HL-60/S4 (cell line): ENCODE data around the gene BAMBI.

Experiments
- in situ Hi-C: fragments of 300-500 bp; cut with MboI; formaldehyde crosslinking; loops from 2 replicates; pipeline ENCODE4 v1.14.3; 2022; ENCODE audit warnings: low sequenced_read_pairs

The BAMBI gene, protein sequence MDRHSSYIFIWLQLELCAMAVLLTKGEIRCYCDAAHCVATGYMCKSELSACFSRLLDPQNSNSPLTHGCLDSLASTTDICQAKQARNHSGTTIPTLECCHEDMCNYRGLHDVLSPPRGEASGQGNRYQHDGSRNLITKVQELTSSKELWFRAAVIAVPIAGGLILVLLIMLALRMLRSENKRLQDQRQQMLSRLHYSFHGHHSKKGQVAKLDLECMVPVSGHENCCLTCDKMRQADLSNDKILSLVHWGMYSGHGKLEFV

GRCh38 chr10:28676968-28677887 is at the start of gene BAMBI:
Gene BAMBI, plus strand, starts transcription at chr10:28677521. Its CDS starts 377 bp downstream, at chr10:28677898.
- in situ Hi-C loops = no loop called here

DNA sequence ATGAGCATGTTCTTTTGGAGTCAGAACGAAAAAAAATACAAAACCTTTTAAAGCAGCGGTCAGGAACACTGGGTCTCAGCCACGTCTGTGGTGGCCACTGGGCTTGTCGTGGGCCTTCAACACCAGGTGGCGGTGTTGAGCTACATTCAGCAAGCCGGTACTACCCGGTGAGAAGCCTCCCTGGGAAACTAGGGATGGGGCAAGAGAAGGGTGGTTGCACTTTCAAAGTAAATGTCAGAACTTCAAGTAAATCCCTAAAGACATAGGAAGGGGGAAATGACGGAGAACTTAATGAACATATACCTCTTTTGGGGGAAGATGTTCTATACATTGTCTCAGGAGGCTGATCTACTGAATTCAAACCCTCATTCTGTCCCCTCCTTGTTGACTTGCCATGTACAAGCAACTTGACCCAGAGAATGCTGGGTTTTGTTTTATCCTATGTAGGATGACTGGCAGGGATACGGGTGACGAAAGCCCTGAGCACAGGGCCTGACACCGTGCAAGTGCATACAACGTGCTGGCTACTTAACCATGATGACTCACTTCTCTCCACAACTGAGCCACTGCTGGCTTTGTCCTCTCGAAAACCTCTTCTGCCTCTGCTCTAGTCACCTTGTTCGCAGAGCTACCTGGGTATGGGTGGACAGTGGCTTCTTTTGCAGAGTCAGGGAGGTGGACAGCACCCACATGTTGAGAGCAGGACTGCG is 49.0 kb upstream of the BAMBI start:
- in situ Hi-C loops = no loop called here

GRCh38 chr10:28631896-28632583 is 45.3 kb upstream of the BAMBI start:
- in situ Hi-C loops = no loop called here

- in situ Hi-C loops = no loop called here
Measured at GRCh38 chr10:28632584-28632945, 44.8 kb upstream of the BAMBI start.

DNA sequence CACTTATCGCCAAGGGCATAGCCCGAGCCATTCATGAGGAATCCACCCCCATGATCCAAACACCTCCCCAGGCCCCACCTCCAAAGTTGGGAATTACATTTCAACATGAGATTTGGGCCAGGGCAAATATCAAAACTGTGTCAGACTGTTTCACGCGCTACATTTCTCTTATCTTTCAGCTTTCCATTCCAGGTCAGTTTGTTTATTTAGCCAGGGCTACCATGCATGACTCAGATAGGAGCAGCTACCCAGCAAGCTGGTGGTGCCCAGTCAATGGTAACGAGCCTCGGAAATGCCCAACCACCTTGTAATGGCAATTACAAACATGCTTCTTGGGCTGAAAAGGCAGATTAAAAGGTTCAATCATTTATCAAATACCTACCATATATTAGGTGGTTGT is 43.6 kb upstream of the BAMBI start:
- in situ Hi-C loops = no loop called here

- in situ Hi-C loops = no loop called here
Measured at GRCh38 chr10:28637346-28637745, 40.0 kb upstream of the BAMBI start.

DNA sequence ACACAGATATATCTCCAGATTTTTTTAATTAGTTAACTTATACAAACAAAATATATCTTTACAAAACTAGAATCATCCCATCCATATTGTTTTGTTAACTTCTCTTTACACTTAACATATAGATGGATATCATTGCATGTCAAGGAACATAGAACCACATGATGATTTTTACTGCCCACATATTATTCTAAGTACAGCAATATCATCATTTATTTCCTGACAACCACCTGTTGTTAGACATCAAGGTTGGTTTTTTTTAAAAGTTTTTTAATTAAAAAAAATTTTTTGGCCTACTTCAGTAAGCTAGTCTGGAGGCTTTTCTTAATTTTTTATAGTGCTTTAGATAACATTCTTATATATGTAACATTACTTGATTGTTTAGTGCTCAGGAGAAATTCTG is 38.9 kb upstream of the BAMBI start:
- in situ Hi-C loops = no loop called here

- in situ Hi-C loops = no loop called here
Measured at GRCh38 chr10:28640551-28640950, 36.8 kb upstream of the BAMBI start.

GRCh38 chr10:28644647-28645046 is 32.7 kb upstream of the BAMBI start:
- in situ Hi-C loops = no loop called here

- in situ Hi-C loops = loop anchor here (25.0 kb wide), 1 partner anchor 660 kb away; no protein-coding TSS in a partner anchor
Measured at GRCh38 chr10:28652106-28652505, 25.2 kb upstream of the BAMBI start.

GRCh38 chr10:28652703-28653102 is 24.6 kb upstream of the BAMBI start:
- in situ Hi-C loops = loop anchor here (25.0 kb wide), 1 partner anchor 660 kb away; no protein-coding TSS in a partner anchor

GRCh38 chr10:28658824-28659223 is 18.5 kb upstream of the BAMBI start:
- in situ Hi-C loops = loop anchor here (25.0 kb wide), 1 partner anchor 653 kb away; no protein-coding TSS in a partner anchor

- in situ Hi-C loops = loop anchor here (25.0 kb wide), 1 partner anchor 651 kb away; no protein-coding TSS in a partner anchor
Measured at GRCh38 chr10:28661035-28661434, 16.3 kb upstream of the BAMBI start.

GRCh38 chr10:28663576-28664368 is 13.5 kb upstream of the BAMBI start:
- in situ Hi-C loops = loop anchor here (25.0 kb wide), 1 partner anchor 649 kb away; no protein-coding TSS in a partner anchor

DNA sequence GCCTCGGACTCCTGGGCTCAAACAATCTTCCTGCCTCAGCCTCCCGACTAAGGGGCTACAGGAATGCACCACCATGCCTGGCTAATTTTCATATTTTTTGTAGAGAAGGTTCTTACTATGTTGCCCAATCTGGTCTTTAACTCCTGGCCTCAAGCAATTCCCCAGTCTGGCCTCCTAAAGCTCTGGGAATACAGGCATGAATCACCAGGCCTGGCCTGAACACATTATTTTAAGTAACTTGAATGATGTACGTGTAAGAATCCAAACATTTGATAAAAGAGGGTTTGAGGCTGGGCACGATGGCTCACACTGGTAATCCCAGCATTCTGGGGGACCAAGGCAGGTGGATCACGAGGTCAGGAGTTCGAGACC is 13.0 kb upstream of the BAMBI start:
- in situ Hi-C loops = loop anchor here (25.0 kb wide), 1 partner anchor 648 kb away; no protein-coding TSS in a partner anchor

DNA sequence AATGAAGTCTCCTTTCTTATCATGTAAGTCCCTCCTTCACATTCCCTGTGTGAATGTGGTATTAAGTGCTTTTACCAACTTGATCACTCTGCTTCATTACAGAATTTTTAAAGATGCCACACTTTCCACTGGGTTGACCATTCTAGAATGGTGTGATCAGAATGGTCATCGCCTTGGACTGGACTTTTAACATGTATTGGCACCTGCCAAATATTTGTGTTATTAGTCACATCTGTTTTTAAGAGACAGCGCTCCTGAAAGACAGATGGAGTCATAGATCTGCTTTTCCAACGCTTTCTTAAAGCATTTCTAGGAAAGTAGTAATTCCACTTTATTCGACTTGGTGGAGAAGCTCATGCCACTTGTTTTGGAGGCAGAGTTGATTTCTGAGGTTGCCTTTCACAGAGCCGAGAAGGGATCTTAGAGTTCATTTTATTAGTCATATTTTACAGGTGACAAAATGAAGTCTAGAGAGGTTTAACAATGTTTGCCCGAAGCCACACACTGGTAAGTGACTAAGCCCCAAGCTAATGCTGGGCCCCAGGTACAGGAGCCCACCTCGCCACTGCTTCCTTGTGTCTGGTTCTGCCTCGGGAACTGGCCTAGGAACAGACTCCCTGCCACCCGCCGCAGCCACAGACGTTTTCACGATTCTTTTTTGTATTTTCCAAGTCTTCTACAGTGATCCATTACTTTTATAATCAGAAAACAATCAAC is 10.4 kb upstream of the BAMBI start:
- in situ Hi-C loops = loop anchor here (5.0 to 25.0 kb wide), 2 partner anchors 320 to 645 kb away; no protein-coding TSS in a partner anchor

- in situ Hi-C loops = loop anchor here (5.0 to 25.0 kb wide), 2 partner anchors 319 to 644 kb away; no protein-coding TSS in a partner anchor
Measured at GRCh38 chr10:28668363-28669226, 8.7 kb upstream of the BAMBI start.
